Activated naive CD8-positive, alpha-beta T cell treated with anti-CD3 and anti-CD28 coated beads for 36 hours (primary cell): ENCODE results near the gene PLPPR1. TPM values are rescaled to one million over a fixed set of nuclear protein-coding genes. Genes with fewer than 3 reads are reported as not detected.
"Not testable (repeated sequence)": the region's sequence is repeated elsewhere in the genome, so short reads cannot be mapped to it uniquely, and the experiment has no call there.

Experiments used
- DNase-seq: peaks from one replicate; pipeline ENCODE4 v3.0.0; 2021
- H3K27ac Mint-ChIP-seq: one replicate; pipeline ENCODE4 v1.8.0; 2022; ENCODE audit warnings: mild to moderate bottlenecking, moderate library complexity, mixed read lengths
- H3K27me3 Mint-ChIP-seq: one replicate; pipeline ENCODE4 v1.8.0; 2022; ENCODE audit warnings: mild to moderate bottlenecking, mixed read lengths
- H3K36me3 Mint-ChIP-seq: one replicate; pipeline ENCODE4 v1.8.0; 2021; ENCODE audit warnings: mild to moderate bottlenecking, mixed read lengths
- H3K4me1 Mint-ChIP-seq: one replicate; pipeline ENCODE4 v1.8.0; 2021; ENCODE audit warnings: mixed read lengths
- H3K4me3 Mint-ChIP-seq: one replicate; pipeline ENCODE4 v1.8.0; 2022; ENCODE audit warnings: mild to moderate bottlenecking, moderate library complexity, mixed read lengths
- H3K9me3 Mint-ChIP-seq: one replicate; pipeline ENCODE4 v1.8.0; 2022; ENCODE audit warnings: mixed read lengths
- total RNA-seq, 2 experiments: library from RNA; stranded (reverse); gene quantifications; one replicate each; pipeline ENCODE4 v1.2.3, GENCODE V29; 2021

Gene PLPPR1
- total RNA-seq, 2 experiments from 2014 or later = not detected

- Mint-ChIP-seq H3K4me3 (no peak overlapping the region), H3K27me3 (no peaks in the 10 kb centered on the region), H3K4me1 (no peaks in the 10 kb centered on the region), H3K36me3 (no peaks in the 10 kb centered on the region), H3K9me3 (no peaks in the 10 kb centered on the region), H3K27ac (no peak overlapping the region)
- DNase-seq = no peak
Measured at GRCh38 chr9:101073122-101073521, 44.6 kb downstream of the PLPPR1 start.

GRCh38 chr9:101081641-101082040, 53.1 kb downstream of the PLPPR1 start:
- Mint-ChIP-seq H3K9me3 (no peaks in the 10 kb centered on the region), H3K4me3 (no peak overlapping the region), H3K36me3 (no peaks in the 10 kb centered on the region), H3K4me1 (no peaks in the 10 kb centered on the region), H3K27ac (no peak overlapping the region), H3K27me3 (no peaks in the 10 kb centered on the region)
- no peak for DNase-seq

DNA sequence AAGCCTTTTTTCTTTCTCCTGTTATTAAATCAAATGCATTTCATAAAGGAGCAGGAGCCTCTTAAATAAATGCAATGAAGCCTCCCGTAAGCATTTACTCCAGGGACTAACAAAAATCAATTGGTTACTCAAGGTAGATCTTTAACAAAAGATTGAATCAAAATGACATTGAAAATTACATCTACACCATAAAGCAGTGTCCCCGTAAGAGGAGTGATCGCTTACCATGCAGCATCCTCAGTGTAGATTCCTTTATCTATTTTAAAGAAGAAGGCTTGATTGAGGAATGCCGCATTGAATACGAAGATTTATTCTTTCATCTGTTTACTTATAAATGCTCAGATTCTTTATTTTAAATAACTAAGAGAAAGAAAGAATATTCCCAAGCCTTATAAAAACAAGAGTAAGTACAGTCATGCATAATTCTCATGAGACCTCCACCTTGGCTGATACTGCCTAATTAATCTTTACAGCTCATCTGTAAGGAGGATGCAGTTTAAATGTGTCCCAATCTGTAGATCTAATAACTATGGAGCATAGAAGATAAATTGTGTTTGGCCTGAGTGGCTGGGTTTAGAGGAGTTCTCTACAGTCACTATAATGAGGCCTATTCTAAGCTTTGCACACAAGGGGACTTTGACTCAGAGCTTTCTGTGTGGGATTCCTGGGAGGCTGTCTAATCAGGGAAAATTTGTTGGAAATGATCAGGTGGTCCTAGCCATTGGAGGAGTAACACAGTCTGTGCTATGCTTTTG, 55.1 kb downstream of the PLPPR1 start:
- no peaks in the 10 kb centered on the region for H3K9me3 Mint-ChIP-seq
- H3K36me3 Mint-ChIP-seq = no peaks in the 10 kb centered on the region
- no peak overlapping the region for H3K27ac Mint-ChIP-seq
- no peaks in the 10 kb centered on the region for H3K4me1 Mint-ChIP-seq
- H3K4me3 Mint-ChIP-seq = no peak overlapping the region
- no peaks in the 10 kb centered on the region for H3K27me3 Mint-ChIP-seq
- no peak for DNase-seq

DNA sequence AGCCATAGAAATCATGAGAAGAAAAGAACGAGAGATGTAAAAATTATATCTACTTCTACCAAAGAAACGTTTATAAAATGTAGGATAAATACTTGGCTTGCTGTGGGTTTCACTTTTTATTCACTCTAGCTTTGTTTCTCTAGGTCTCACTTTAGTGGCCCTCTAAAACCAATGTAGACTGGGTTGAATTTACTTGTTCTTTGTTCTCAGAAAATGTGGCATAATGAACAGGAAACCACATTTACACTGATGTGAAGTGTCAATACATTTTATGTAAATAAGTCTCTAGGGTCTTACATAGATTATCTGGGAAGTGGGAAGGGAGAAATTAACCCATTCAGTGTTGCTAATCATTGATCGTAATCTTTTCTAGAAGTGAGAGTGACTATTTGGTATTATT, 58.9 kb downstream of the PLPPR1 start:
- Mint-ChIP-seq H3K36me3 (no peaks in the 10 kb centered on the region), H3K27ac (no peak overlapping the region), H3K4me3 (no peak overlapping the region)

DNA sequence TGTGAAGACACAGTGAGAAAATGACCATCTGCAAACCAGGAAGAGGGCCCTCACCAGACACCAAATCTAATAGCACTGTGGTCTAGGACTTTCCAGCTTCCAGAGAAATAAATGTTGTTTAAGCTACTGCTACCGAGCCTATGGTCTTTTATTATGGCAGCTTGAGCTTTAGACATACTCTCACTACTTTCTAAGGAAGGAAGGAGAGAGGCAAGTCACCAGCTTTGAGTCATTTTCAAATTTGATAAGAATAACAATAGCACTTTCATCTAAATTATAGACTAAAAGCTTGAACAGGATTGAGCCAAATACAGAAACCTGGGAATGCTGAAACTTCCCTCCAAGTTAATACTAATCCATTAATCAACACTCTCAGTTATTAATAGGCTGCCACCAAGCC, 64.4 kb downstream of the PLPPR1 start:
- Mint-ChIP-seq H3K27ac (no peak overlapping the region), H3K36me3 (no peaks in the 10 kb centered on the region), H3K4me3 (no peak overlapping the region), H3K9me3 (peaks cover 3% of the 10 kb centered on the region), H3K27me3 (no peaks in the 10 kb centered on the region), H3K4me1 (no peaks in the 10 kb centered on the region)
- DNase-seq = no peak

More for the DNA sequence above, 58.9 kb downstream of the PLPPR1 start:
- H3K9me3 Mint-ChIP-seq = peaks cover 3% of the 10 kb centered on the region
- no peak for DNase-seq
- no peaks in the 10 kb centered on the region for H3K4me1 Mint-ChIP-seq
- H3K27me3 Mint-ChIP-seq = no peaks in the 10 kb centered on the region

DNA sequence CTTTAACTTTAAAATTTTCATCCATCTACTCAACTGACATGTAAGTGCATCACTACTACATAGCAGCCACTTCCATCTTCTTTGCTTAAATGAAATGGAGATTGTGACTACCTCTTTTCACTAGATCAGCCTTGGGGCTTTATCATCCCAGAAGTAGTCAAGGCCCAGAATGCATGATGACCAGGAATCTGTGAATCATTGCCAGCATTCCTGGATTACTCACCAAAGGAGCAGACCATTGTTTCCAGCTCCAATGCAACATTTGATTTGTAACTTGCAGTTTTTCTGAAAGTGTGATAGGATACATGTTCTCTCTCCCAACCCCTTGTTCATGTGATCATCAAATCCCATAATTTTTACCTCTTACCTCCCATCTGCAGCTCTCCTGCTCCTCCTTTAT, 65.1 kb downstream of the PLPPR1 start:
- peaks cover 3% of the 10 kb centered on the region for H3K9me3 Mint-ChIP-seq
- no peak for DNase-seq
- H3K36me3 Mint-ChIP-seq = no peaks in the 10 kb centered on the region
- no peaks in the 10 kb centered on the region for H3K27me3 Mint-ChIP-seq
- no peak overlapping the region for H3K27ac Mint-ChIP-seq
- no peak overlapping the region for H3K4me3 Mint-ChIP-seq
- H3K4me1 Mint-ChIP-seq = no peaks in the 10 kb centered on the region

DNA sequence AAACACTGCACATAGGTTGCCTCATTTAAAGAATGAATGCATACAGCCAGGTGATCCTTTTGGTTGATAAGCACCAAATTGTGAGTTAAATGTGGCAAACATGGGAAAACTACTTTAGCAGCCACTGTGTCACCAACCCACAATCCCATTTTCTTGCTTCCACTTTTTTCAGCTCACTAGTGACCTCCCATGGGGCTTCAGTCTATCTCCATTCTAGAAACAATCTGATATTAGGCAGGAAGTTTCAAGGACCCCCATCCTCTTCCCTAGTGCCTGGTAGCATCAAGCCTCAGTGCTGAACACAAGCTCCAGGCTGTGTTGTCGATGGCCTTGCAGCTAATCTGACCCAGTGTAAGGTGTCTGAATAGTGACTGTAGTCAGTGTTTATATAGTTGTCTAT, 66.2 kb downstream of the PLPPR1 start:
- no peak for DNase-seq
- Mint-ChIP-seq H3K27ac (no peak overlapping the region), H3K9me3 (peaks cover 3% of the 10 kb centered on the region), H3K27me3 (no peaks in the 10 kb centered on the region), H3K4me3 (no peak overlapping the region), H3K4me1 (no peaks in the 10 kb centered on the region), H3K36me3 (no peaks in the 10 kb centered on the region)

- DNase-seq = no peak
- H3K27ac Mint-ChIP-seq = no peak overlapping the region
- H3K4me3 Mint-ChIP-seq = no peak overlapping the region
- no peaks in the 10 kb centered on the region for H3K27me3 Mint-ChIP-seq
- H3K36me3 Mint-ChIP-seq = no peaks in the 10 kb centered on the region
- no peaks in the 10 kb centered on the region for H3K9me3 Mint-ChIP-seq
- no peaks in the 10 kb centered on the region for H3K4me1 Mint-ChIP-seq
Measured at GRCh38 chr9:101097210-101097609, 68.7 kb downstream of the PLPPR1 start.

GRCh38 chr9:101098392-101098791, 69.9 kb downstream of the PLPPR1 start:
- no peaks in the 10 kb centered on the region for H3K4me1 Mint-ChIP-seq
- H3K4me3 Mint-ChIP-seq = no peak overlapping the region

DNA sequence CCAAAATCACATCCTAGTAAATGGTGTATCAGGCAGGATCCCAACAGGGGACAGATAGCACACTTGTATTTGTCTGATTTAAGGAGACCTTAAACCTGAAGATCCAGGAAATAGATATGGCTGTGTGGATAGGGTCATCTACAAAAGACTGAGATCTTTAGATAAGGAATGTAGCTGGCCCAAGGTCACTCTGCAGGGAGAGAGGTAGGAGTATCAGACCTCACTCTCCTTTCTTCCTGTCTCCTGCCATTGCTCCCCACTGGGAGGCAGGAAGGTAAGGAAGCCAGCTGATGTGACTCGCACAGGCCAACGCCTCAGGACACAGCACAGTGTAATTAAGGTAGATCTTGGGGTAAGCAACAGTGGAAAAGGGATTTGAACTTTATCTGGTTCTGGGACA, 85.8 kb downstream of the PLPPR1 start:
- no peaks in the 10 kb centered on the region for H3K36me3 Mint-ChIP-seq
- peaks cover 8% of the 10 kb centered on the region for H3K27me3 Mint-ChIP-seq
- H3K4me1 Mint-ChIP-seq = no peaks in the 10 kb centered on the region
- H3K4me3 Mint-ChIP-seq = no peak overlapping the region
- DNase-seq = no peak
- no peaks in the 10 kb centered on the region for H3K9me3 Mint-ChIP-seq
- no peak overlapping the region for H3K27ac Mint-ChIP-seq

More at GRCh38 chr9:101098392-101098791, 69.9 kb downstream of the PLPPR1 start:
- Mint-ChIP-seq H3K27me3 (no peaks in the 10 kb centered on the region), H3K36me3 (no peaks in the 10 kb centered on the region), H3K27ac (no peak overlapping the region), H3K9me3 (no peaks in the 10 kb centered on the region)
- no peak for DNase-seq

- H3K9me3 Mint-ChIP-seq = no peaks in the 10 kb centered on the region
- no peak for DNase-seq
- H3K27me3 Mint-ChIP-seq = peaks cover 8% of the 10 kb centered on the region
- no peaks in the 10 kb centered on the region for H3K4me1 Mint-ChIP-seq
- H3K4me3 Mint-ChIP-seq = no peak overlapping the region
- no peak overlapping the region for H3K27ac Mint-ChIP-seq
- H3K36me3 Mint-ChIP-seq = no peaks in the 10 kb centered on the region
Measured at GRCh38 chr9:101115102-101115501, 86.6 kb downstream of the PLPPR1 start.

DNA sequence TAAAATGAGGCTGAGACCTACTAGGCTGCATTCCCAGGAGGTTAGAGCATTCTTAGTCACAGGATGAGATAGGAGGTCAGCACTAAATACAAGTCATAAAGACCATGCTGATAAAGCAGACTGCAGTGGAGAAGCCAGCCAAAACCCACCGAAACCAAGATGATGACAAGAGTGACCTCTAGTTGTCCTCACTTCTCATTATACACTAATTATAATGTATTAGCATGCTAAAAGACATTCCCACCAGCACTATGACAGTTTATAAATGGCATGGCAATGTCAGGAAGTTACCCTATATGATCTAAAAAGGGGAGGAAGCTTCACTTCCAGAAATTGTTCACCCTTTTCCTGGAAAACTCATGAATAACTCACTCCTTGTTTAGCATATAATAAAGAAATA, 88.6 kb downstream of the PLPPR1 start:
- Mint-ChIP-seq H3K36me3 (no peaks in the 10 kb centered on the region), H3K9me3 (no peaks in the 10 kb centered on the region), H3K4me1 (no peaks in the 10 kb centered on the region), H3K27ac (no peak overlapping the region), H3K27me3 (peaks cover 3% of the 10 kb centered on the region), H3K4me3 (no peak overlapping the region)
- DNase-seq = no peak

DNA sequence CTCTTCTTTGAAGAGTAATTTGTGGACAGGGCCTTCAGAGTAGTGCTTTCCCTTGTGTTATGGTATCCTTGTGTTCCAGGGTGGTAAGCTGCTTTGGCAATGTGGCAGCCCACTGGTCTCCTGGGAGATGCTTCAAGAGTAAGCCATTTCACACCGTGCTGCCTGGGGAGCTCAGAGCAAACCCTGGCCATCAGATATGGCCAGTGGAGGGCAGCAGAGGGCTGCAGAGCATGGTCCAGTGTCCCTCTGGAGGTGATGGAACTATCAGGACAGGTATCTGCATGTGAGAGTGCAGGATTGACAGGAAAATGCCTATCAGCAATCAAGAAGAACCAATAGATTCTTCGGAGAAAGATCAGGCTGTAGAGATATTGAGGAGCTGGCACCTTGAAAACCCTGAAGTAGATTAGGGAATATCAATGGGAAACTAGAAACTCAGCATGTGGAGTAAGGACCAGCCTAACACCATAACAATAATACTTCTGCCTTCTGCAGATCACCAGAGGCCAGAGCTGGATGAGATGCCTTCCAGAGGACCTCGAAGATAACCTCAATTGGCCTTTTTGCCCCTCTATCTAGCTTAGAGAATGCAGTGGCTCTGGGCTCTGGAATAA, 90.8 kb downstream of the PLPPR1 start:
- Mint-ChIP-seq H3K27me3 (no peaks in the 10 kb centered on the region), H3K9me3 (peaks cover 3% of the 10 kb centered on the region), H3K36me3 (no peaks in the 10 kb centered on the region), H3K4me1 (no peaks in the 10 kb centered on the region), H3K27ac (no peak overlapping the region), H3K4me3 (no peak overlapping the region)
- DNase-seq = peak; percentile 20

GRCh38 chr9:101121836-101122399, 93.4 kb downstream of the PLPPR1 start:
- no peaks in the 10 kb centered on the region for H3K27me3 Mint-ChIP-seq
- DNase-seq = no peak
- H3K27ac Mint-ChIP-seq = no peak overlapping the region
- H3K36me3 Mint-ChIP-seq = no peaks in the 10 kb centered on the region
- no peak overlapping the region for H3K4me3 Mint-ChIP-seq
- H3K9me3 Mint-ChIP-seq = peaks cover 4% of the 10 kb centered on the region
- no peaks in the 10 kb centered on the region for H3K4me1 Mint-ChIP-seq

DNA sequence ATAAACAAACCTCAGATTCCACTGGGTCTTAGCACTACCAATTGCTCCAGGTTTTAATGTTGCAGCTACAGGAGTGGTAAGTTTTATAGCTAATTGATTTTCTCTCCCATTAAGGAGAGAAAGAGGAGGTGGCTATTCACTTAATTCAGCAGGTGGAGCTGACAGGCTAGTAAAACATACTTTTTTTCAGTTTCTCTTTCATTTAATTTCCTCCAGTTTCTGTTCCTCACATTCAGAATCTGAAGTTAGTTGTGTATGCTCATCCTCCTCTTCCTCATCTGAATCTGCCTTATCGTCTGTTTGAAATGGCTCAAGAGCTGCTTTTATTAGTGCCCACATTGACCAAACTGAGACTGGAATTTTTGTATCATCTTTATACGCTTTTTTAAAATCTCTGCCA, 98.0 kb downstream of the PLPPR1 start:
- Mint-ChIP-seq H3K36me3 (no peaks in the 10 kb centered on the region), H3K4me3 (no peak overlapping the region), H3K4me1 (no peaks in the 10 kb centered on the region), H3K9me3 (peaks cover 6% of the 10 kb centered on the region), H3K27ac (no peak overlapping the region), H3K27me3 (peaks cover 3% of the 10 kb centered on the region)
- DNase-seq = no peak

DNA sequence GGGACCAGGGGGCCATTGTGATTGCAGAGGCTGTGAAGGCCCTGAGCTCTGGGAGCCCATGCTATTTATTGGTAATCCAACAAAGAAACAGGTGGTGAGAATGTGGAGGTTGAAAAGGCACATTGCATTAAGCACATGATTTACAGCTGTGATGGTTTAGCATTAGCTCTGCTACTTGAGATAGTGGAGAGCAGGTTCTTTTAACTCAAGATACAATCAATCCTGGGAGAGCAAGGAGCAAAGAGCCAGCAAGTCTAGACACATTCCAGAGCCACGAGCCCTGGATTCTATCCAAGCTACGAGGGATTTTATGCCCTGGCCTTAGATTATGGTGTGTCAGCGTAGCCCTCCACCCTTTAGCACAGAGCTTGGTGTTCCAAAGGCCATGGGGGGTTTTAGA, 98.8 kb downstream of the PLPPR1 start:
- not testable (repeated sequence) for H3K27ac Mint-ChIP-seq, DNase-seq, H3K27me3 Mint-ChIP-seq, H3K36me3 Mint-ChIP-seq, H3K4me1 Mint-ChIP-seq, H3K9me3 Mint-ChIP-seq, H3K4me3 Mint-ChIP-seq
